Activated CD8-positive, alpha-beta memory T cell treated with anti-CD3 and anti-CD28 coated beads, Interleukin-2, amount 50 U/mL, for 4 hours (primary cell): ENCODE data around the gene EYA2.

Source experiments
- DNase-seq: peaks from one replicate; pipeline ENCODE4 v3.0.0-alpha.2; 2020

The EYA2 gene

DNA sequence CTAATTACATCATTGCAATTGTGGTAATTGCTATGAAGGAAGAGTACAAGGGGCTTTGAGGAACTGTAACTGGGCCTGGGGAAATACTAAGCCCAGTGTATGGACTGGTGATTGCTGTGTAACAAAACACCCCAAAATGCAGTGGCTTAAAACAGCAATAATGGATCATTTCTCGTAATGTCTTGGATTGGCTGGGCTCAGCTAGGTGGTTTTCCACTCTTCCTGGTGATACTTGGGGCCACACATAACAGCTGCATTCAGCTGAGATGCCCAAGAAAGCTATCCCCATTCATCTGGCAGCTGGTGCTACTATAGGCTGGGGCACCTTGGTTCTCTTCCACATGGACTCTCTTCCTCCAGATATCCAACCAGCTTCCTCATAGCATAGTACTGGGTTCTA, 150.3 kb downstream of the EYA2 start:
- no peak for DNase-seq

DNA sequence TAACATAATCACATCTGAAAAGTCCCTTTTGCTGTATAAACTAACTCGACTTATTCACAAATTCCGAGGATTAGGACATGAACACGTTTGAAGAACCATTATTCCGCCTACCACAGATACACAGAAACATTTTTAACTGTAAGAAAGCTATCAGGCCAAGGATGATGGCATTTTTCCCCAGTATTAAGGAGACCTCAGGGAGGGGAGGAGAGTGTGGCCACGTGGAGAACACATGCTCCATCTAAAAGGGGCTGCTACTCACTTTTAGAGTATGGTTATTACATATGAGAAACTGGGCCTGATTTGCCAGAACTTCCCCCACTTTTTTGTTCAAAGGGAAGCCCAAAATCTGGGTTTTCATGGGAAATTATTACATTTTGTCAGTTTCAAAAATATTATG, 153.4 kb downstream of the EYA2 start:
- DNase-seq = no peak

DNA sequence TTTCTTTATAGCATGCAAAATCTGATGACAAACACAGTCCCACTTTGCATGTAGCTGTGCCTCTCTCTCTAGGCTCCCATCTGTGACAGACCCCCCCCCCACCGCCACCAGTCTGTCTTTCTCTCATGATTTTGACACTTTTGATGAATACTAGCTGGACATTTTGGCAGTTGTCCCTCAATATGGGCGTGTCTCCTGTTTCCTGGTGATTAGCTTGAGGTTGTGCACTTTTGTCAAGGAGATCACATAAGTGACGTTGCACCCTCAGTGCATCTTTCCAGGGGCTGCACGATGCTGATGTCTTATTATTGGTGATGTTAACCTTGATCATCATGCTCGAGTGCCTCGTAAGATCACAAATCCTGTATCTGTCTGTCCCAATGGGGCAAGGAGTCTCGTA, 155.1 kb downstream of the EYA2 start:
- no peak for DNase-seq

DNA sequence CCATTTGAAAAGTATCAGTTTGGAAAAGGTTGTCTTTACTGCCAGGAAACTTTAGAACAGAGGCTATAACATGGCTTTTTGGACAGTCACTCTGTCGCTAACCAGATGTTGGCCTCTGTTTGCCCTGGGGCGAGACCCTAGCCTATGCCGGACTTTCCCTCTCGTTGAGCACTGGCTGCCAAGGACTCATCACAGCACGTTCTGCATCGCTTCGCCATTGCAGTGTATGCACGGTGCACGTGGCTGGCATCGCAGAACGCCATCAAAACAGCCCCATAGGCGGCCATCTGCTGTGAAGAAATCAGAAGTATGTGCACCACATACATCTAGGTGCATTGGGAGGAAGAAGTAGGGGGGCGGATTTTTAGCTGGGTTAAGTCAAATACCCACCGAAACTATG, 156.4 kb downstream of the EYA2 start:
- DNase-seq = no peak

DNA sequence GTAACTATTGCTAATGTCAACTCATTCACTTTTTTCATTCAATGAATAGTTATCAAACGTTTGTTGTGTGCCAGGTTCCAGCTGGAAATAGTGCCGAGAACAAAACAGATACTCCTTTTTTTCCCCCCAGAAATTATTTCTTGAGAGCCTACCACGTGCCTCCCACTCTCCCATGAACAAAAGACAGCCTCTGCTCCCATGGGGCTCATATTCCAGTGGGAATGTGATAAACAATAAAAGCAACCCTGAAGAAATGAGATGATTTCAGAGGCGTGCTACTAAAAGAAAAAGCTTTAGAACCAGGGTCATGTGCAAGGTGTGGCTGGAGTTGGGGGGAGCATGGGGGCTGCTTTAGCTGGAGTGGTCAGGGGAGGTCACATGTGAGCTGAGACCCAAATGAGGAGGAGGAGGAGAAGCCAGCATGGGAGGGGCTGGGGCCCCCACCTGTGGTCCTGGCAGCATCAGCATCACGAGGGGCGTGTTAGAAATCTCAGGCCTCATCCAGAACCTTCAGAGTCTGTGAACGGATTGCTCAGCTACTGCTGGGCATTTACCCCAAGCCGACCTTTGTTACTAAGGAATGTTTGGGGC, 157.4 kb downstream of the EYA2 start:
- DNase-seq = no peak

DNA sequence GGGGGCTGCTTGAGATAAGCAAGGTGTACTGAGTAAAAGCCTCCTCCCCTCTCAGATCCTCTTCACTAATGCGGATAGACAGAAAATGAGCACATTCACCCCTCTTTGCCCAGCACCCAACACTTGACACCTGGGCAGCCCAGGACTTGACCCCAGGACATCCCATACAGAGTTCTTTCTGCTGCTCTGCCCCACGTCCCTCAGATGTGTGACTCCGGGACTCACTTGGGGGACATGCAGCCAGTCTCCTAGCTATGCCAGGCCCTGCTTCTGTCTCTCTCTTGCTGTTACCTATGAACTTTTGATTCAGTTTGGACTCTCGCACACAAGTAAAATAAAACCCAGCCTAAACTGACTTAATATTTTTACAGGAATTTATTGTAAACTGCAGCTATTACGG, 159.9 kb downstream of the EYA2 start:
- no peak for DNase-seq

DNA sequence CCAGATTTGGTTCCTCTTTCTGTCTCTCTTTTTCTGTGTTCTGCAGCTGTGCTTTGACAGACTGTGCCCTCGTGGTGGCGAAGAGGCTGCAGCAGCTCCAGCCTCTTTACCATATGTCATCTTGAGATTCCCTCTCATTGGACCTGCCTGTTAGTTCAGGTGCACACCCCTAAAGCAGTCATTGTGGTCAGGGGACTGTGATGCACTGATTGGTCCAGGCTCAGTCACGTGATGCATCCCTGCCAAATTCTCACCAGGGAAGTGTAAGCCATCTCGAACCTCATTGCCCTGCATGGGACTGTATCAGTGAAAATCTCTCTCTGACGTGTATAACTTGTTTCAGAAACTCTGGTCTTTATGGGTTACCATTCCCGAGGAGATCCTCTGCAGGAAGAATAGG, 160.3 kb downstream of the EYA2 start:
- DNase-seq = no peak

DNA sequence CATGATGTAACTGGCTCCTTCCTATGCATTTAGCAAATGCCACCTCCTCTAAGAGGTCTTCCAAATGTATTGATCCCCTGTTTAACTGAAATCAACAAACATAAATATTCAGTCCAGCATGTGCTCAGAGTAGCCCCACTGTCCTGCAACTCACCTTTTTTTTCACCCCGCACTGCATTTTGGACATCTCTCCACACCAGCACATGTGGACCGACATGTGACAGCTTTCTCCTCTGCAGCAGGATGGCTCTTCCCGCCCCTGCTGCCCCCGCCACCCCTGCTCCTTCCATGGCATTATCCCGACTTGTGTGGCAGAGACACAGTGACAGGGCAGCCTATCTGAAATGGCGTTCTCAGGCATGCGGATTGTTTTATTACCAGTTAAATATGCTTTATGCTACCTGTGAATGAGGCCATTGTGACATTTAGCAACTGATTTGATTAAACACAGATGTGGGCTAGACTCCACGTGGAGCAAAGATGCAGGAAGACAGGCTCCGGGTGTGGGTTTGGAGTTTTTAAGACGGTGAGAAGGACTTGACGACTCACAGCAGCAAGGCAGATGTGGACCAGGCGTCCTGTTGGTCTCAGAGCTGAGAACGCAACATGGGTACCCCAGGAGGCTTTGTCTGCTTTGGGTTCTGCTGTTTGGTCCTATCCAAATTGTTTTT, 161.2 kb downstream of the EYA2 start:
- DNase-seq = no peak

DNA sequence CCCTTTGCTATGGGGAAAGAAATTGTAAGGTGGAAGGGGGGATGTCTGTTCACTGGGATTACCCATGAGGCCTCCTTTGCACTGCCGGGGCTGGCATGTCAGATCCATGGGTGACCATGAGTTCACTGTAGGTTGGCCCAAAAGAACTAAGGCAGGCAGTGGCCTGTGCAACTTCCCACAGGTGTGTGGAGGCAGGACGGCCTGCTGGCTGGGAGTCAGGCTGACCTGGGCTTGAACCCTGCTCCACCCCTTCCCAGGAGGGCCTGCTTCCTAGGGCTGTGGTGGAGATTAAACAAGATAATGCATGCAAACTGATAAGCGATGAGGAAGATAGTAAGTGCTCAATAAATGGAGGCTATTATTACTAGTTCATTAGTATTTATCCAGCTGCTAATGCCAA, 163.0 kb downstream of the EYA2 start:
- DNase-seq = no peak

DNA sequence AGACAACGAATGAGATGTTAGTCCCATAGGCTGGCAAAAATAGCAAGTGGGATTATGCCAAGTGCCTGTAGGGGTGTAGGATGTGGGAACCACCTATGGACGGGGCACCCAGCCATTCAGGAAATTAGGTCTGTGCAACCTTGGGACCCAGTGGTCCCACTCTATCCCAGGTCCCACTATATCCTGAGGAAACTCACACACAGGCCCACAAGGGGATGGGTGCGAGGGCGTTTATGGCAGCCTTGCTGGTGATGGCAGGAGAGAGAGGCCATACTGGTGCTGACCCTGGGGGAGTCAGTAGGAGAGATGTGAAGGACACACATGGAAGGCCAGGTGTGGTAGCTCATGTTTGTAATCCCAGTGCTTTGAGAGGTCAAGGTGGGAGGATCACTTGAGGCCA, 163.6 kb downstream of the EYA2 start:
- DNase-seq = no peak

DNA sequence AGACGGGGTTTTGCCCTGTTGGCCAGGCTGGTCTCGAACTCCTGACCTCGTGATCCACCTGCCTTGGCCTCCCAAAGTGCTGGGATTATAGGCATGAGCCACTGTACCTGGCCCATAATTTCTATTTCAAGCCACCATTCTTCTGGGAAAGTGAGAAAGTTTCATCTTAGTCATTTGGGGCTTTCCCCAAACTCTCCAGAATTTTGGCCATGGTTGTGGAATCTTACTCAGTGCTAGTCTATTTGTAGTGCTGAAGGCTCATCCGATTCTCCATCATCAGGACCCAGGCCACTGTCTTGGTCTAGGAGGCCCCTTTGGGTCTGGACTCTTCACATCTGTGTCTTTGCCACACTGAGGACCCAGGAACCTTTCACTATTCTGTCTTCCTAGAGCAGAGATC, 164.9 kb downstream of the EYA2 start:
- DNase-seq = no peak

DNA sequence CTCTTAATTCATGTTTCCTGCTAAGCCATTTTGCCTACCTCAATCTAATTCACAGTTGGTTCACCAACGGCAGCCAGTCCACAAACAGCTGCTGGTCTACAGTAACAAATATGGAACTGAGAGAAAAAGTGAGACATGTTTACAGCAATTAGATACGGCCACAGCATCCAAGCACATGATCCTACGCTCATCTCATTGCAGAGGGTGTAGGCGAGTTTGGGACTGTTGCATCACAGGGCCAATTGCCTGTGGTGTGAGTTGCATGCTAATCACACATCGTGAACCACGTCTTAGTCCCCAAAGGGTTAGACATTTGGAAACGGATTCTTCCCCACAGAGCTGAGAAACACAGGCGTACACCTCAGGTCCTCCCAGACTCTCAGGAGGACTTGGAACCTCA, 166.9 kb downstream of the EYA2 start:
- DNase-seq = no peak

DNA sequence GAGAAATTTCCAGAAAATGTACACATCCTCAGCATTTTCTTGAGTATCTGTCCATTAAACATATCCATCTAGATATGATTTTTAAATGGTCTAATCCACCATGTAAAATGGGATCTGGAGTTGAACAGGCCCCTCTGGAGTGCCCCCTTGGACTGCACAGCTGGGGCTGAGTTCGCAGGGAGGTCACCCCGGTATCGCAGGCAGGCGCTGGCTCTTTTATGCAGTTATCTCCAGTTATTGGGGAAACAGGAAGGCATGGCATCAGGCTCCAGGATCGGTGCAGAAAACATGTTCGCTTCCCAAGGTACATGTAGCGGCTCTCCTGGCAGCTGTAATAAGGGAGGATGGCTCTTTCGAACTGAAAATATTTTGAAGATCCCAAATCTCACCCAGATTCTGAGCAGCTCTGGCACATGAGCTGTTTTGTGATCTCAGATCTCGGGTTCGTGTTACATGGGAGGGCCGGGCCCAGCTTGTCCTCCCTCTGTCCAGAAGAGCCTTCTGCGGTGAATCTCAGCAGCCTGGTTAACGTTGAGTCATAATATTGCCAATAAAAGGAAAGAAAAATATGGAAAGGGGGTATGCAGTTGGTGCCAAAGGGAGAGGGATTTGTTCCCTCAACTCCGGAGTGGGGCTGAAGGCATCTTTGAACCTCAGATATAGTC, 167.7 kb downstream of the EYA2 start:
- DNase-seq = no peak

DNA sequence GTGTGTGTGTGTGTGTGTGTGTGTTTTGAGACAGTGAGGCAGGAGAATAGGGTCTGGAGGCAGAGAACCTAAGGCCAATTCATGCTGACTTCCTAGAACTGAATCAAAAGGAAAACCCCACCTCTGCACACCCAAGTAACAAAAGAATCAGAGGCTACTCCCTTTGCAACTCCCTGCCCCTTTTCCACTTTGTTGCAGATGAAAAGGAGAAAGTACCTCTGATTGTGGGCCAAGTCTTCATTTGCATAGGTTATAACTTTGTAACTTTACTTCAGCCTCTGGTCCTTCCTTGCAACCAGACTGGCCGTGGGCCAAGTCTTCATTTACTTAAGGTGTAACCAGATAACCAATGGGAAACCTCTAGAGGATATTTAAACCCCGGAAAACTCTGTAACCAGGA, 168.8 kb downstream of the EYA2 start:
- no peak for DNase-seq

DNA sequence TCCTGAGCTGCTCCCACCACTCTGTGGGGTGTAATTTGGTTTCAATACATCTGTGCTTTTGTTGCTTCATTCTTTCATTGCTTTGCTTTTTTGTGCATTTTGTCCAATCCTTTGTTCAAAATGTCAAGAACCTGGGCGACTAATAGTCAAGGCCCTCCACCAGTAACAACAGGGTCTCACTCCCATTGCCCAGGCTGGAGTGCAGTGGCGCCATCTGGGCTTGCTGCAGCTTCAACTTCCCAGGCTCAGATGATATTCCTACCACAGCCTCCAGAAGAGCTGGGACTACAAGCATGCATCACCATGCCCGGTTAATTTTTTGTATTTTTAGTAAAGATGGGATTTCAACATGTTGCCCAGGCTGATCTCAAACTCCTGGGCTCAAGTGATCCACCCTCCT, 169.2 kb downstream of the EYA2 start:
- no peak for DNase-seq

DNA sequence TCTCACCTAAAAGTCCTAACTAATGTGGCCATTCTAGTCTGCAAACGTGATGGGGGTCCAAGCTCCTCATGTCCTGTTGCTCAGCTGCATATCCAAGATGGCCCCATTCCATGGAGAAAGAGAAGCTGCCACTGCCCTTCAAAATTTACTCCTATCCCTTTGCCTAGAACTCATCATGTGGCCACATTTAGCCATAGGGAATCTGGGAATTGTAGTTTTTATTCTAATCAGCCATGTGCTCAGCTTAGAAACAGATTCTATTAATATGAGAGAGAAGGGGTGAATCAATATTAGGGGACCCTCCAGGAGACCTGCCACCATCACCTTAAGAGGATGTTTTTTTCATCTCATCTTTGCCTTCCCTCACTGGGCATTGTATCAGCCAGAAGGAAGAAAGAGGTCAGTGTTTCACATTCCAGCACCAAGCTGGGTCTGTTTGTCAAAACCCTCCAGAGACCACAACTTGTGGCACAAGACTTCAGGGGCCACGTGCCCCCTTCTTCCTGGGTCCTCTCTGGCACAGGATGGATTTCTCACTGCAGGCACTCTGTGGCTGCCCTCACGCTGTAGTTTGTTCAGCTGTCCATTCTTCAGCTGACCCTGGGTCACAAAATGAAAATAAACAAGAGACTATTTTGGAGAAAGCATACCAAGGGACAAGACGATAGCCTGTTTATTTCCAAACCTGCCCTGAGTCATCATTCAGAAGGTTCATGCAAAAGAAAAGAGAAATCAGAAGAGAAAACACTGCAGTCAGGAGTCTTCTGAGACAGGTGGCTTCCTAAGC, 172.0 kb downstream of the EYA2 start:
- no peak for DNase-seq

DNA sequence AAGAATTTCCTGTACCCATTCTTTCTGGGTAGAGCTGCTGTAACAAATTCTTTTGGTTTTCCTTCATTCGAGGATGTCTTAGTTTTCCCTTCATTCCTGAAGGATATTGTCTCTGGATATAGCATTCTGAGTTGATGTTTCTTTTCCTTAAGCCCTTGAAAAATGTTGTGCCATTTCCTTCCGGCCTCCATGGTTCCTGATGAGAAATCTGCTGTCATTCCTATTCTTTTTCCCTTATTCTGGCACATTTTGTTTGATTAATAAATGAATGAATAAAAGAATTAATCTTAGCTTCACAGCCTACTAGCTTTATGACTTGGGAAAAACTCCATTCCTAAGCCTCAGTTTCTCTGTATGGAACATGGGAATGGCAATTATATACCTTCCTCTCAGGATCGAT, 173.1 kb downstream of the EYA2 start:
- no peak for DNase-seq

DNA sequence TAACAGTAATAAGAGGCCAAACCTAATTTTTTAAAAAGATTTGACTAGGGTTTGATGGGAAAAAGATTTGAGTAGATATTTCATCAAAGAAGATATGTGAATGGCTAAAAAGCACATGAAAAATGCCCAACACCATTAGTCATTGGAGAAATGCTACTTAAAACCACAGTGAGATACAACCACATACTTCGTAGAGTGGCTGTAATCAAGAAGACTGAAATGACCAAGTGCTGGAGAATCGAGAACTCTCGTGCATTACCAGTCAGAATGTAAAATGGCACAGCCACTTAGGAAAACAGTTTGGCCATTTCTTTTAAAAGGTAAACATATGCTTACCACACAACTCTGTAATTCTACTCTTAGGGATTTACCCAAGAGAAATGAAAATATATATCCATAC, 175.5 kb downstream of the EYA2 start:
- no peak for DNase-seq

DNA sequence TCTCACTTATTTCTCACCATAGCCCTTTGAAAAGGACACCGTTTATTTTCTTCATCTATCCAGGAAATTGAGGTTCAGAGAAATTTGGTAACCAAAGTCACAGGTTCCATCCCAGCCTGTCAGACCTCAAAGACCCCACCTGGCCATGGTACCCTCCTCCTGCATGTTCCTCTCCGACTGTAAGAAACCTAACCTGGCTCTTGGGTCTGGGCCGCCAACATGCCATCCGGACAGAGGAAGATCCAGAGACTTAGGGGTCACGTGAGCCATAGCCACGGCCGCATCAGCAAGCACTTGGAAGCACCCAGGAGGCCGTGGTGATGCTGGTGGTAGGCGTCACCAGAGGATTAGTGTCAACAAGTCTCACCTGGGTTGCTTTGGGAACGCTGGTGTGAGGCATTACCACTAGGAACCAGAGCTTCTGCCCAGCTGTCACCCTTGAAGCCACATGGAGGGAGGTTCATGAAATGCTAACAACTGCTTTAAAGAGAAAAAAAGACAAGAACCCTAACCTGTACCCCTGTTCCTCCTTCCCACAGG, 177.1 kb downstream of the EYA2 start:
- no peak for DNase-seq

DNA sequence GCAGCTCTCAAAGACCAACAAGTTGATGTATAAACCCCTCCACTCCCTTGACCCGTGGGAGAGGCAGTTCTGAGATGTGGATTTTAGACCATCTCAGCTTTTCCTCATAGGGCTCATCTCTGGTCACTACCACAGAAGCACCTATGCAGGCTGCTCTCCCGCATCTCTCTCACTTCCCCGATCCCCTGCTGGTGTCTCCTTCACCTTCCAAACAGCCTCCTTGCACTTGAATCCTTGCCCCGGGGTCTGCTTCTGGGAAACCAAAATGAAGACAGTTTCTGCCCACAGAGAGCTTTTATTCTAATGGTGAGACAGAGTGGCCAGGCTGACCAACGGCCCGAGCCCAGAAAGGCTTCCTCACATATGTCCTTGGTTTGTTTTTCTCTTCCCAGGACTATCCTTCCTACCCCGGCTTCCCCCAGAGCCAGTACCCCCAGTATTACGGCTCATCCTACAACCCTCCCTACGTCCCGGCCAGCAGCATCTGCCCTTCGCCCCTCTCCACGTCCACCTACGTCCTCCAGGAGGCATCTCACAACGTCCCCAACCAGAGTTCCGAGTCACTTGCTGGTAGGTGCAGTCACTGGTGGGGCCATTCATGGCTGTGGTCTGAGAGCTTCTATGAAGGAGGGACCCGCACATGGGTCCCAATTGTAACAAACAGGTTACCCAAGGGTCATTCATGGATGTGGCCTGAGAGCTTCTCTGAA, 179.3 kb downstream of the EYA2 start:
- no peak for DNase-seq

DNA sequence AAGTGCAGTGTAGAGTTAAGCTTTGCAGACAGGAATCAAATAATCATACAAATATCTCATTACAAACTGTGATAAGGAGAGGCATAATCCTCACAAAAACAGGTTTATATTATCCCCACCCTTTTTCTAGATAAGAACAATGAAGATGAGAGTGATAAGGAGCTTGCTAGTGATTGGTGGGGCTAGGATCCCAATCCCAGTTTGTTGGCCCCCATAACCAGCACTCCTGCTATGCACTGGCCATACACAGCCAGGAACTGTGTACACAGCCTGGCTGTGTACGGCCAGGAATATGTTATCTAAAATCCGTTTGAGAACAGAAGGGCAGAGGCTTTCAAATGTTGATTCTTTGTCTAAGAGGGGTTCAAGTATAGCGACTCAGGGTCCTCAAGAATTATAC, 180.6 kb downstream of the EYA2 start:
- DNase-seq = no peak

DNA sequence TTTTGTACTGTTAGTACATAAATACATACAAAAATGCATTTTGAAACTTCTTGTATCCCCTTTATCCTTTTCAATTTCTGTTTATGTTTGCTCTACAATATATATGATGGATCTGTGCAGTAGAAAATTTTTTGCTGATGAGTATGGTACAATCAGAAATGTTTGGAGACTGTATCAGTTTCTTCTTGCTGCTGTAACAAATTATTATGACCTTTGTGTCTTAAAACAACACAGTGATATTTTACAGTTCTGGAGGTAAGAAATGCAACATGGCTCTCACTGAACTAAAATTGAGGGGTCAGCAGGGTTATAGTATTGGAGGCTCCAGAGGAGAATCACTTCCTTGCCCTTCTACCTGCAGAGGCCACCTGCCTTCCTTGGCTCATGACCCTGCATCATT, 184.4 kb downstream of the EYA2 start:
- no peak for DNase-seq

DNA sequence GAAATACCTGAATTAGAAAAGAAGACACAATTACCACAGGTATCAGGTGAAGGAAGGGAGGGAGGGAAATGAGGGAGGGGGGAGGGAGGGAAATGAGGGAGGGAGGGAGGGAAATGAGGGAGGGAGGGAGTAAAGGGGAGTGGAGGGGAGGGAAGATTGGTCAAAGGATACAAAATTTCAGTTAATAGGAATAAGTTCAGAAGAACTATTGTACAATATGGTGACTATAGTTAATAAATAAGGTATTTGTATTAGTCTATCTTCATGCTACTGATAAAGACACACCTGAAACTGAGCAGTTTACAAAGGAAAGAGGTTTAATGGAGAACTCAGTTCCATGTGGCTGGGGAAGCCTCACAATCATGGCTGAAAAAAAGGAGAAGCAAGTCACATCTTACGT, 185.7 kb downstream of the EYA2 start:
- DNase-seq = no peak
